Activated T-helper 9 cell treated with anti-CD3 and anti-CD28 coated beads, Interleukin-2, amount 50 U/mL, for 16 hours (primary cell): ENCODE data around the gene ARHGAP15.

Source experiments
- DNase-seq: peaks from one replicate; pipeline ENCODE4 v3.0.0-alpha.2; 2020; ENCODE audit warnings: low read depth

The ARHGAP15 gene

DNA sequence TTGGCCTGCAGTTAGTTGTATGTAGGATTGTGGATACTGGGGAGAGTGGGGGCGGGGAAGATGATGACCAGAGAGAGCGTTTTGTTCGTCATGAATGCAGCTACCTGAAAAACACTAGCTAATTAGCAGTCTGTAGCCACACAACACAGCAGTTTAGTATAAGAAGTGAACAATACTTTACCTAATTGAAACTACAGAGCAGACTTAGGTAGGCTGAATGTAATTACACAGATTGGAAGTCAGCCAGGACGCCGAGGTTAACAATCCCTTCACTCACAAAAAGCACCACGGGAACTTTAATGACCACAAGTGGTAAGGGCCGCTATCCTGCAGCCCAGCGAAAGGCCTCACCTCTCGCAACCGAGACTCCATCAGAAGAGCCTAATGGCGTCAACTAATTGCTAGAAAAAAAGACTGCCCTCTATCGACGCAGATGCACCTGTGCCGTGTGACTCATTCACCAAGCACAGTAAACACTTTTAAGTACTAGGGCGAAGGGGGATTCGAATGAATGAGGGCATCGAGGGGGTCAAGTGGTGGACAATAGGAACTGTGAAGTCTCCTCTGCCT is 591.0 kb downstream of the ARHGAP15 start:
- no peak for DNase-seq

DNA sequence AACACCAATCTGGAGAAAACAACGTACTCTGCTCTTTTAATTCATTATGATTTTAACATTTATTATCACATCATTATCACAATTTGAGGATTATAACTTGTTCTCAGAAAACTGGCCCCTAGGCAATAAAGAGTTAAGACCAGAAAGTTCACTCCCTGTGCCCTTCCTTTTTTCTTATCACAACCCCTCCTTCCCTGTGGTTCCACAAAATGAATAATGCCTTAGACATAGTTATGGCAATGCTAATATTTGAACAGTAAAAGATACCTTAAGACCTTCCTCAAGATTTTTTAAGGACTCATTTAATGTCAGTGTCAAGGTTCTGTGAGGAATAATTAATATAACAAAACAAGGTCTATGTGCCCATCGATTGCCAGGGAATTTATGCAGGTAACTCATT is 596.2 kb downstream of the ARHGAP15 start:
- DNase-seq, result no peak

DNA sequence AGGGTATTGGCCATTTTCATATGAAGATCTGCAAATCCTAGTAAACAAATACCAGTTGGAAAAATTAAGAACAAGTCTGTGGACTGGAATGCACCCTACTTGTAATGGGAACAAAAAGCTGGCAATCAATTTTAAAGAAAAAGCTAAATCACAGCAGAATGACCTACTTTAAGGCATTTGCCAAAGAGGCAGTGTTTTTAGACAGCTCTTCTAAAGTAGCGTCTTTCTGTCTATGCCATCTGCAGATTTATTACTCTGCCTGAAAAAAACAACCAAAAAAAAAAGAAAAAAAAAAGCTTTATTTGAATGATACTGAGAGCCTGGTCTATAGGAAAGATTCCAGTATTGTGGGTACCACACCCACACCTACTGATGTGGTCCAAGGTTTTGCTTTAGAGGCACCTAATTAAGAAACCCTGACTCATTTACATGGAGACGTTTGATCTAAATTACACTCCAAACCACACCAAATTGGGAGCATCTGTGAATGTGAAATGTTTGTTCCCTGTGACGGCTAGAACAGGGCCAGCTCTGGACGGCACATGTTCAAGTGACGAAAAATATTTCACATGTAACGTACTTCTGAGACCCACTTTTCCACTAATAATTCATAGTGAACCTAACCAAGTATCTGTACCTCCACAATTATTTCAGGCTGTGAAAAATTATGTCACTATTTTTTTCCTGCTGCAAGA is 597.1 kb downstream of the ARHGAP15 start:
- DNase-seq, result no peak

DNA sequence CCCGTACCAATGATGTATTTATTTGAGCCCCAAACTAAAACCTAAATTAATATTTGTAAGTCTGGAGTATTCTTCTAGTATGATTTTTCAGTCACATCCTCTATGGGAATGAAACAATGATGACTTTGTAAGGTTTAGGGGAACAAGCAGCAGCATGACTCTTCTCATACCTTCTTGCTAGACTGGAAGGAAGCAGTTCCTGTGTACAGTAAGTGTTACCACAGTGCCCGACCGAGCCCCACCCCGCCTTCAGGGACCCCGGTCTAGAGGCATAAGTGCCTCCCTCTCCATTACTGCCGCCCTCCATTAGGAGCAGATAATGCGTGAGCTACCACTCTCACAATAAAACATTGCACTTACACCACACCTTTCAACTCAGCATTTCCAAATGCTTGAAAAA is 599.3 kb downstream of the ARHGAP15 start:
- DNase-seq, result no peak

DNA sequence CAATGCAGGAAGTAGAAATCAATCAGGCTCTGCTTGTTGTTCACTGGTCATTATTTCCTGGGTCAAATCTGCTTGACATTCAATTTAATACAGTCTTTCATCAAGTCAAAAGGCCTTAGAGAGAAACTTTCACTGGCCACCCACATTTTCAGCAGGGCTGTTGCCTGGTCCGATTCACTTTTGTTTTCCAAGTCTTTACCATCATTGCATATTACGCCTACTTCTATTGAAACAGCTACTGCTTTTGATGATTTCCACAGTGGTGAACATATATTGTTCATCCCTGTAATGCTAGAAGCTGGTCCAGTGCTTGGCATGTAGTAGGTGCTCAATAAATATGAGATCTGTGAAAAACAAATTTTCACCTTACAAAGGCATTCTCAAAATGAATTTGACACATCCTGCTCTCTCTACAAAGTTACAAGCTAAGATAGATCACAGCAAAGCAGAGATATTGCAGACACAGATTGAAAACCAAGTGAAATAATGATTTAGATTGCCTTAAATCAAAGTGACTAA is 600.1 kb downstream of the ARHGAP15 start:
- no peak for DNase-seq

DNA sequence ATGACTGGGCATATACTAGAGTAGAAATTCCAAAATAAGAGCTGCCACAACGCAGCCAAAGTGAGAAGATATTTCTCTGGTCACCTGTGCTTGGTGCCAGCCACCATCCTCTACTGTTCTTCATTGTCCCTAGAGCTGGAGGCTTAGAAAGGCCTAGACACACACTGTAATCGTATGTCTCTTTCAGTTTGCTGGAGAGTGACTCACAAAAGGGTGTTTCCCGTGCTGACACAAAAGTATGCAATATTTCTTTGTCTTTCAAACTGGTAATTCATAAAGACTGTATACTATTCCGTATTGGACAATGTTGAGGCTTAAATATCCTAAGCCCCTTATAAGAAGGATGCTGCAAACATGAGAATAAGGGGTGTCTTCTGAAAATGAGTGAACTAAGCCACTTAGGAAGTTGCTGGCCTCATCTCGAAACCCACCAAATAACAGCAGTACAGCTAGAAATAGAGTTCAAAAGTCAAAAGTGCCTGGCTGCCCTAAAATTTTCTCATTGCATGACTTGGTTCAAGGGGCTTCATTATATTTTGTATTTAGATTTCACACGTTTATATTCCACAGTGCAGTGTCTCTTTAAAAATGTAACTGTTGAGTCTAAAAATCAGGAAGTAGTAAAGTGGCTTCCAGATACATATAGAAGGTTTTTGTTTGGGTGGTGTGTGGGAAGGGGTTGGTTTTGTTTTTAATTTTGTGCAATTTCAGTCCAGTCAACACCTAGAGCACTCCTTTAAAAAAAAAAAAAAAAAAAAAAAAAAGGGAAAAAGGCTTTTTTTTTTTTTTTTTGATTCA is 601.1 kb downstream of the ARHGAP15 start:
- no peak for DNase-seq

DNA sequence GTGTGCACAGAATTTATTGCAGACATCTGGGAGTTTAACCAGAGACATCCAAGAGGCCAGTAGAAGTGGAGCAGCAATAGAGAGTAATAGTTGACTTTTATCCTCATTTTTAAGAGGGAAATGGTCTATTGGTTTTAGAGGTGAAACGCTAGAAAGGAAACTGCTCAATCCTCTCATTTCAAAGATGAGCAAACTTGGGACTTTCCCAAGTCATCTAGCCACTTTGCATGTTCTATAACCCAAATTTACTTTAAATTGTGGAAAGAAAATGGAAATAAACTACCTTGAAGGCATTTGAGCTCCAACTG is 601.7 kb downstream of the ARHGAP15 start:
- no peak for DNase-seq

DNA sequence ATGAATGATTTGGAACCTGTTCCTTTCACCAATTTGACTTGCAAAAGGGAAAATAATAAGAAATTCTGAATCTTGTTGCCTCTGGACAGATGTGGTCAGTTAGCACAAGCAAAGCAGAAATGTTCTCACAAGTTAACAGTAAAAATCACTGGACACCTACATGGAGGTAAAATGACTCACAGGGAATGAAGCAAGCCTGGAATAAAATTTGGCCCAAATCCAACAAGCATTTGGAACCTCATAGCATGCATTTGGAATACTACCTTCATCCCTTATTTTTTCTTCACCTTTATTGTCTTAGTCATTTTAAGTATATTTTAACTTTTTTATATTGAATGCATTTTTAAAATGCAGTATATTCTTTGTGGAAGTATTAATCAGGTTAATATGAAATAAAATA is 602.9 kb downstream of the ARHGAP15 start:
- no peak for DNase-seq

DNA sequence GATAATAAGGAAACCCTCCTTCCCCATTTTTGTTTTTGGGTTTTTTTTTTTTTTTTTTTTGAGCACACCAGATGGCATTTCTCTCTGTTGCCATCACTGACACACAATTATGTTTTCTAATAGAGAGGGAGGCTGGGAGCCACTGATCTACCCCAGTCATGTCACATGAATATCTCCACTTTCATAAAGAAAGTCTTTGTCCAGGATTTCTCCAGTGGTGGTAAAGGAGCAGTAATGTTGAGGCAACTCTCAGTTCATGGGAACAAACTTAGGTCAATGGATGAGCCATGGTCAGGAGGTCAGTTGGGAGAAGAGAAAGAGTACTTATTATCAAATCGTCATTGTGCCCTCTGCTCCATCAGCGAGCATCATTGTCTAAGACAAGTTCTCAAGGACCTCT is 603.7 kb downstream of the ARHGAP15 start:
- no peak for DNase-seq

DNA sequence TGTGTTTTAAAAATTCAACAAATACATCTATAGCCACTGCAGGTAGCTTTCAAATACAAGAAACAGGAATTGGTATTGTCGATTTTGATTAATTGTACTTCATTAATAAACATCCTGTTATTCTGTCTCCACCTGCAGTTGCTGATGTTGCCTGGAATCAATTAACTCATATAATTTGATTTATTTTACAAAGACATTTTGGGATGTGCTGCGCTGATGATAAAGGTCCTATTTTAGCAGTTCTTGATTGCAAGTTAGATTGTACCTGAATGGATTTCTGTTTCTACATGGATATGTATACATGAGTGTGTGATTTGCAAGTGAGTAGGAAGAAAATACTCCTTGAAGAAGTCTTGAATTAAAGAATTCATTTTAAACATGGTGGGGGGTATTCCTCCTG is 605.3 kb downstream of the ARHGAP15 start:
- no peak for DNase-seq

DNA sequence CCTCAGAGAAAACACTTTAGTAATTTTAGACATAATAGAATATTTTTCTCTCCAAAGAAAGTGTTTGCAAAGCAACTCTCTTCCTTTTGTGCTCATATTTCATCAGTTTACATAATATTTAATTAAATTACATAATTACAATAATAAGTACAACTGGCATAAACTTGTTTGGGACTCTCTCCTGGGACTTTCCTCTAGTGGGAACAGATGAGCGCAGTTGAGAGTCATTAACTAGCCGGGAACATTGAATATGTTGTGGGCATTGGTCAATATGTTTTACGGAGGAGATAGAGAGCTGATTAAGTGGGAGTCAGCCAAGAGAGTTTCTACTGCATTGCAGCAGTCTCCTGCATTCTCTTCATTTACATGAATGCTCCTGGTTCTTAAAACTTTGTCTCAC is 607.7 kb downstream of the ARHGAP15 start:
- DNase-seq, result no peak

DNA sequence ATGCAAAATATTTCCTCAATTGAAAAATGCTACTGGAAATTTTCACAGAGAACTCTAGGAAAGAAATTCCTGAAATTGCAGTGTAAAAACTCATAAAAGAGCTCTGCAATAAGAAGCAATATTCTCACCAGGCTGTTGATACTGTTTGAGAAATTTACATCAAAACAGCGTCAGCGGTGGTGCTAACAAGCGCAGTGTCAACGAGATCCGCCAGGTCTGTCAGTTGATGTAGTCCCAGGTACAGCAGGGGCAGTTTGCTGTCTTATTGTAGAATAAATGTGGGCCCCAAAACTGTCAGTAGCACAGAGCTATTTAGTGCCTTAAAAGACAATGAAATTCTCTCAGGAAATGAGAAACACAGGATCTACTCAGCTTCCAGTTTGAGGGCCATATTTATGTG is 611.2 kb downstream of the ARHGAP15 start:
- DNase-seq, result no peak

DNA sequence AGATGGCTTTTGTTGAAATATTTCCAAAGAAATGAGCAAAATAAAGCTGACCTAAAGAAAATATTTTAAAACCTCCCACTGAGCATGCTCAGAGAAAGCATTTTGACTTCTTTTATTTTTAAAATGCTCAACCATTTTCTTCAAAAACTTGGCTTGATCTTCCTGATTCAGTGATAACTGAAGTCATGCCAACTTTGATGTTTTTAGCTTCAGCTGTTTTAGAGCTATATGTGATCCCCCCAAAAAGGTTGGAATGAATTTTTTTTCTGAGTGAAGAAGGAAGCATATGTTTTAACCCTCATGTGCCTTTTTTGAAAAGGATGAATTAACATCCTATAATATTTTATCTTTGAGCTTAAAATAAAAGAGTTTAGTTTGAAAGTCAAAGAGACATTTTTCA is 612.0 kb downstream of the ARHGAP15 start:
- no peak for DNase-seq

DNA sequence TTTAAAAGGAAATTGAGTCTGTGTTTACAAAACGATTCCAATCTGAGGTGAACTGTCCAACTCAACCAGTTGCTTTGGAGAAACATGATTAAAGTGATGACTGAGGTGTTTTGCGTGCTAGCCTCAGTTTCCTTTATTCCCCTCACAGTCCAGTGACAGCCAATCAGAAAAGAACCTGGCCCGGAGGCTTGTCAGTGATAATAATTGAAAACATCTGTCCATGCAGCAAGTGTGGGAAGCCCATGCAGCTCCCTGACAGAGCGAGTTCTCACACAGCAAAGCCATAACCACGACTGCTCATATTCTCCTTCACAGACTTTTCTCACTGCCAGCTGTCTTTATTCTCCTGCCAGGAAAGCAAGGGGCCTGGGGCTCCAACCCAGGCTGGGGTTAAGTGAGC is 613.4 kb downstream of the ARHGAP15 start:
- DNase-seq, result no peak

DNA sequence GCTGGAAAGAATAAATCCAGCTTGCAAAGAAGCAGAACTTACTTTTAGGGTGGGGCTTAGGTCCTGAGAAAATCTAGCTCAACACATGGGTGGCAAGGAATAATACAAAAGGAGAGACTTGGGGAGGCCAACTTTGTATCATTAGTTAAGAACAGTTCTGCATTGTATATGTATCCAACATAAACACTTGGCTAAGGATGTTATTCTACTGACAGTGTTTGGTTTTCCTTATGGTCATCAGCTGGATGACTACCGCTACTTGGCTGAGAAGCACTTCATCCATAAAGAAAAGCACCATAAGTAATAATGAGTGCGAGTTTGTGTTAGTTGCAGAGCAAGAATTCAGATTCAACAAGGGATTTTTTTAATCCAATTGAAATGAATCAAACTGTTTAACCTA is 614.9 kb downstream of the ARHGAP15 start:
- DNase-seq, result no peak

DNA sequence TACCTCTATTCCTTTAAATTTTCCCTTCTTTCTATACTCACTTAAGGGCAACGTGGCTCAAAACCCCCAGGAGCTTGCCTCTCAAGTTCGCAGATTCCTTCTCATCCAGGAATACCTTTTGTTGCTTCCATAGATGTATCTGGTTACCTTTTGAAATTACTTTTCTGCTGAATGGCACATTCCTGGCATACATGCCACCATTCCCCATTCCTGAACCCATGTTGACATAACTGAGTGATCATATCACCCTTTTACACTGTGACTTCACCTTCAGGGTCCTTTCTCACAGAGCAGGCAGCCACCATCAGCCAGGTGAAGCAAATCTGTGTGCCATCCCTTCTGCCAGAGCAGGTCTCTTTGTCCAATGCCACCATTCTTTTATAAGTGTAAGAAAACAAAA is 615.8 kb downstream of the ARHGAP15 start:
- DNase-seq, result no peak

DNA sequence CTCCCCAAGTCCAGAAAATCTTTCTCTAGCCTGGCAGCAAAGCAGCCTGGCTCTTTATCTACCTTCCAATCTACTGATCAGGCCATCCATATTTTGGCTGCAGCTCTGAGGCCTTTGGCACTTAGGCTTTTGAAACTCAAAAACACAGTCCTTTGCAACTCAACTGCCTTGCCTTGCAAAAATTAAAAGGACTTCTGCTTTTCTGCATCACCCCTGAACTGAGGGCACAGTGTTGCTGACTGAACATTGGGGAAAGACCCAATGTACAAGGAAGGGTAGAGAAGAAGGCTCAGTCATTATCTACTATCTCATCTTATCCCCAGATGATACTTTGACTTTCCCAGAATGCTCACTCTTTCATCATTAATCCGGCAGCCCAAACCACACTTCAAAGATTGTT is 625.5 kb downstream of the ARHGAP15 start:
- no peak for DNase-seq

DNA sequence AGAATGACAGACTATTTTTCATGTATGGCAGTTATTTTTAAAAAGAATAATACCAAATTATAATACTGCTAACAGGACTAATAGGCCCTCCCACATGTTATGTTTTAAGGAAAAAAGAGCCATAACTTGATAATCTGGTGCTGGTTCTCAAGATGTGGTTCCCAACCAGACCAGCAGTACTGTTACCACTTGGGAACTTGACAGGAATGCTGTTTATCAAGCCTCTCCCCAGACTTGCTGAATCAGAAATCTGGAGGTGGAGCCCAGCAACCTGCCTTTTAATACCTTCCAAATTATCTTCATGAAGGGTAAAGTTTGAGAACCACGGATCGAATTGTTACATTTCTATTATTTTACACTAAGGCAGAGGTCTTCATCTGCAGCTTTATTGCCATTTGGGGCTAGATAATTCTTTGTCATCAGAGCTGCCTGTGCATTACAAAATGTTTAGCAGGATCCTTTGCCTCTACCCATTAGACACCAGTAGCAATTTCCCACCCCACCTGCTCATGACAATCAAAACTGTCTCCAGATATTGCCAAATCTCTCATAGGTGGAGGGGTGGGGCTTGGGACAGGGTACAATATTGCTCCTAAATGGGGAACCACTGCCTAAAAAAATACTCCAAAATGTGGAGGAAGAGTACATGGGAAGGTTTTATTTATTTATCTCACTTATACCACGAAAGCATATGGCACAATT is 629.6 kb downstream of the ARHGAP15 start:
- no peak for DNase-seq

DNA sequence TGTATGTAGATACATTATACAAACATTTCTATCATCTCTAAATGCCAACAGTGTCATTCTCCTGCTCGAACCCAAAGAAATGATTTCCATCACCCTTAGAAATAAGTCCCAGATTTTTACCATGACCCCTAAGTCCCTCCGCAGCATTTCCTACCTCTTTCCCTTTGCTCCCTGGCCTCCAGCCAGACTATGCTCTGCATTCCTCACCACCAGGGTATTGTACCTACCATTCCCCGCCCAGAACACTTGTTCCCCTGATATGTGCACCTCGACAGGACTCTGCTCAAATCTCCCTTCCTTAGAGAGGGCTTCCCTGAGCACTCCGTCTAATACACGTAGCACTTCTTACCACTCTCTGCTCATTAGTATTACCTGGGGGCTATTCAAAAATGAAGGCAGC is 630.2 kb downstream of the ARHGAP15 start:
- DNase-seq, result no peak

DNA sequence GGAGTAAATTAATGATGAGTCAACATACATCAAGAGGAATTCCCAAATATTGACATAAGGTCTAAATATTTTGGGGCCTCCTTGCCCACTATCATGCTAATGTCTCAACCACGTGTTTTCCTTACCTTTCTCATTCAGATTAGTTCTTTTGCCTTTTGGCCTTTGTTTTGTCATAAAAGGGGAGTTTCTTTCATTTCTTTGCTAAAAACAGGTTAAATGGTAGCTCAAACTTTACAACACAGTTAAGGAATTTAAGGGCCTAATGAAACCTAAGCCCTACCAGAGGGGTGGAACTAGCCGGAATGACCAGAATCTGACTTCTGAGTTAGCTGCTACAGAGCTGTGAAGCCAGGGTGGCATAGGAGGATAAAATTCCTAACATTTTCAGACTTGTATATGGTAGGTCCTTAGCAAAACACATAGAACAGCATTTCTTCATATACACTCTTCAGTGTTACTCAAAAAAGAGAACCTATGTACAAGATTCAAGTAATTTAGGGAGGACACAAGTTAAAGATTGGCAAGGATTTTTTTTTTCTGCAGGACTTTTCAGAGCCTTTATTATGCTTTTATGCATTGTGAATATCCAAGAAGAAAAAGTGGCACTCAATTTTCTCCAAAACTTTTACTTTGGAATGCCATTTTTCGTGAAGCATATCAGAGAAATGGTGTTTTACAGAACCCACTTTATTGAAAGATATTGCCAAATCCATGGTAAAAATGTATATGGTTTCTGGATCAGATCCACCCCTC is 633.1 kb downstream of the ARHGAP15 start:
- no peak for DNase-seq

DNA sequence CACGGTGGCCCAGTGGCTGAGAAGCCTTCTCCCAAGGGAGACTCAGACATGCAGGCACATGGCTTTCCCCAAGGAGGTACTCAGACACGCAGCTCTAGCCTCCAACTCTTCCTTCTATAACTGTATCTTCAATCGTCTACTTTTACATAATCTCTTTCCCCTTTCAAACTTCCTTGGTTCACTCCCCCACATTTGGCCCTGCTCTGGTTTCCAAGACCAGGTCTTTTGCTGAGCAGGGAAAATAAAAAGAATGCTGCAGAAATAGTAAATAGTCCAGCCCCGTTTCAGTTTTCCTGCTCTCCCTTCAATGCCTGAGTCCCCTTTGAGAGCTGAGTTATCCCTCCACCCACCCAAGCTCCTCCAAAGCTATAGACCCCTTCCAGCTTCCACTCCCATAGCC is 635.0 kb downstream of the ARHGAP15 start:
- DNase-seq, result no peak

DNA sequence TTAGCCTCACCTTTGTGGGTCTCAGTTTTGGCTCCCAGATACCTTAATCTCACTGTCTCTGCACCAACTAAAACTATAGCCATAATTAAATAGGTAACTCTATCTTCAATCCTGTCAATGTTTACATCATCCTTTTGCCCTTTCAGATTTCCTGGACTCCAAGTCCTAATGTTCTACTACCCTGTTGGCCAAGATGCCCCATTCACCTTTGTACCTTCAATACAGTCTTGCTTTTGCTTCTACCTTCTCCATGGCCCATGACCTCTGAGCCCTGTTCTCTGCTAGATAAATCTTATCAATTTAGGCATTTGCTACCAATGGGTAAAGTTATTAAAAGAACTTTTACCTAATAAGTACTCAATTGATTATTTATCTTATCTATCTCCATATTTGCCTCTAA is 635.5 kb downstream of the ARHGAP15 start:
- no peak for DNase-seq
